PFSK-1 (cell line): ENCODE measurements around the gene KDM3B.

Source experiments
- FOXP2 ChIP-seq: optimal IDR thresholded peaks from 2 replicates; pipeline ENCODE3; 2011; ENCODE audit warnings: borderline replicate concordance, control low read depth, inconsistent platforms; ENCODE audit not compliant: insufficient read depth; ENCODE audit errors: extremely low read length, extremely low read depth
- POLR2AphosphoS5 ChIP-seq: IDR thresholded peaks from 2 replicates; pipeline ENCODE4 v1.6.1; 2012; ENCODE audit warnings: low read depth, mild to moderate bottlenecking, control low read depth, low read length, moderate library complexity
- REST ChIP-seq, 2 experiments: IDR thresholded peaks; 2 replicates each; pipeline versions ENCODE4 v1.6.1 to v1.8.0; 2011 to 2012; ENCODE audit warnings: low read depth in 2 of 2, low read length in 2 of 2, control low read depth in 1 of 2, inconsistent platforms in 1 of 2, mild to moderate bottlenecking in 1 of 2, moderate library complexity in 1 of 2; ENCODE audit not compliant: insufficient read depth in 1 of 2
- SIN3A ChIP-seq: IDR thresholded peaks from 2 replicates; pipeline ENCODE4 v1.6.1; 2012; ENCODE audit warnings: mild to moderate bottlenecking, low read length, moderate library complexity, borderline replicate concordance; ENCODE audit not compliant: insufficient read depth
- TAF1 ChIP-seq: IDR thresholded peaks from 2 replicates; pipeline ENCODE4 v1.6.1; 2012; ENCODE audit warnings: low read length, control low read depth, borderline replicate concordance; ENCODE audit not compliant: insufficient read depth

GRCh38 chr5:138463419-138464007 is 111.0 kb downstream of the KDM3B start:
- TF ChIP-seq SIN3A (no peak), REST (IDR thresholded peaks at IDR 0.05; ENCODE audit: insufficient read depth in 1 of 2, low read depth in 2 of 2, low read length in 2 of 2) (no peak), POLR2AphosphoS5 (no peak), TAF1 (no peak), FOXP2 (no peak)
